GM12801 (cell line): ENCODE measurements around the gene GRIA3.

Experiments
- TF ChIP-seq, protein P1 (sequence below): IDR thresholded peaks from one replicate; pipeline ENCODE4 v1.5.1; 2011; ENCODE audit warnings: control low read depth; ENCODE audit not compliant: insufficient read length; ENCODE audit errors: extremely low read depth

The GRIA3 gene

GRCh38 chrX:123175366-123176122 lies 8.5 kb upstream of the GRIA3 start:
- TF ChIP-seq, protein P1, sequence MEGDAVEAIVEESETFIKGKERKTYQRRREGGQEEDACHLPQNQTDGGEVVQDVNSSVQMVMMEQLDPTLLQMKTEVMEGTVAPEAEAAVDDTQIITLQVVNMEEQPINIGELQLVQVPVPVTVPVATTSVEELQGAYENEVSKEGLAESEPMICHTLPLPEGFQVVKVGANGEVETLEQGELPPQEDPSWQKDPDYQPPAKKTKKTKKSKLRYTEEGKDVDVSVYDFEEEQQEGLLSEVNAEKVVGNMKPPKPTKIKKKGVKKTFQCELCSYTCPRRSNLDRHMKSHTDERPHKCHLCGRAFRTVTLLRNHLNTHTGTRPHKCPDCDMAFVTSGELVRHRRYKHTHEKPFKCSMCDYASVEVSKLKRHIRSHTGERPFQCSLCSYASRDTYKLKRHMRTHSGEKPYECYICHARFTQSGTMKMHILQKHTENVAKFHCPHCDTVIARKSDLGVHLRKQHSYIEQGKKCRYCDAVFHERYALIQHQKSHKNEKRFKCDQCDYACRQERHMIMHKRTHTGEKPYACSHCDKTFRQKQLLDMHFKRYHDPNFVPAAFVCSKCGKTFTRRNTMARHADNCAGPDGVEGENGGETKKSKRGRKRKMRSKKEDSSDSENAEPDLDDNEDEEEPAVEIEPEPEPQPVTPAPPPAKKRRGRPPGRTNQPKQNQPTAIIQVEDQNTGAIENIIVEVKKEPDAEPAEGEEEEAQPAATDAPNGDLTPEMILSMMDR = no peak

DNA sequence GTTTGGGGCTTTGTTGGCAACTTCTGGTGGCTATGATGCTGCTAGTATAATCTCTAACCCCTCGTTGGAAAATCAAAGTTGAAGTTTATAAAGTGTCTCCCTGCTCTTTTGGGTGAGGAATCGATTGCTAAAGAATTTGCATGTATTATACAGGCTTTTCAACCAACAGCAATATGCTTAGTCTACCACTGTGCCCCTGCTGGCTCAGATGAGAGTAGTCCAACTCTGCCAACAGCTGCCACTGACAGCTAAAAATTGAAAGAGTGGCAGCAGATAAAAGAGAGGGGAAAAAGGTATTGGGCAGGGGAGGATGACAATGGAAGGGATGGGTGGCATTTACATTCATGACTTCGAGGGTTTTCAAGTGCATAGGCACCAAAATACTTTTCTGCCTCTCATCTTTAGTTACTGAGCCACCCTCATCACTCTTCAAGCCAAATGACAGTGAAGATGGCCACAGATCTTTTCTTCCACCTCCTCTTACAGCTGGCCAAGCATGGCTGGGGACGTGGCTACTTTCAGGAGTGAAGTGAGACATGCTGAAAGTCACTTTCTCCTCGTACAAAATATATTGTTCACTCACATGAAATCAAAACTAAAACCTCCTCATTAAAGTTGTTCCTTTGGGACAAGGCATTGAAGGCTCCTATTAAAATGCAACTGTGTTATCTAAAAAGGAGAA lies 2.7 kb upstream of the GRIA3 start:
- TF ChIP-seq, protein P1 = no peak

GRCh38 chrX:123184866-123185276 lies 793 bp downstream of the GRIA3 start:
- TF ChIP-seq, protein P1 = no peak

DNA sequence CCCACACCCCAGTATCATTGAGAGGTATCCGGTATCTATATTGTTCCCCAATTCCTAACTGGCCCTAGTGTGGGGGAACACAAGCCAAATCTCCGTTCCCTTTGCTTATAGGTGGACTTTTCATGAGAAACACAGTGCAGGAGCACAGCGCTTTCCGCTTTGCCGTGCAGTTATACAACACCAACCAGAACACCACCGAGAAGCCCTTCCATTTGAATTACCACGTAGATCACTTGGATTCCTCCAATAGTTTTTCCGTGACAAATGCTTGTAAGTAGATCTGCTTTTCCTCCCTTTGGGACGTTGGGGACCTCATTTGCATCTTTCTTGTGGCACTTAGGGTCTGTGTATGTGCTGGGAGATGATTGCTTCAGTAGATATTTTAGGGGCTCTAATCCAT lies 1.6 kb downstream of the GRIA3 start:
- TF ChIP-seq, protein P1 = no peak

- TF ChIP-seq, protein P1 = no peak
Measured at GRCh38 chrX:123186801-123187200, 2.7 kb downstream of the GRIA3 start.

- TF ChIP-seq, protein P1 = no peak
Measured at GRCh38 chrX:123188081-123188480, 4.0 kb downstream of the GRIA3 start.

- TF ChIP-seq, protein P1 = no peak
Measured at GRCh38 chrX:123189338-123189737, 5.3 kb downstream of the GRIA3 start.
